ENCODE results near the gene POGLUT3.

DNA sequence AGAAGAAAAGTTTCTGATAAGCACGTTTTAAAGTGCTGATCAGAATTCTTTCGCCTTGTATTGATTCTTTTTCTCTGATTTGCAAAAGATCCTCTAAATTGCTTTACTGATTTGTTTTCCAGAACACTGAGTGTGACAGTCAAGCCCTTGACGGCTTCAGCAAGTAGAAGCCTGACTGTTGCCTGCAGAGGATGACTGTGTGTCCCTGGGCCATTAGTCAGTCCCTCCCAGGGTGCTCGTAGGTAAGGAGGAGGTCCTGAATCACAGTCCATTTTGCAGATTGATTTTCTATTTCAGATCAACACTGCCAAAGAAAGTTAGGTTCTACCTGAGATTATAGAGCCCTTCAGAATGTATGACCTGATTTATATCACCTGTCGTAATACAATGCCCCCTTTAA is 38.6 kb upstream of the POGLUT3 start:
- TF ChIP-seq, protein P1, sequence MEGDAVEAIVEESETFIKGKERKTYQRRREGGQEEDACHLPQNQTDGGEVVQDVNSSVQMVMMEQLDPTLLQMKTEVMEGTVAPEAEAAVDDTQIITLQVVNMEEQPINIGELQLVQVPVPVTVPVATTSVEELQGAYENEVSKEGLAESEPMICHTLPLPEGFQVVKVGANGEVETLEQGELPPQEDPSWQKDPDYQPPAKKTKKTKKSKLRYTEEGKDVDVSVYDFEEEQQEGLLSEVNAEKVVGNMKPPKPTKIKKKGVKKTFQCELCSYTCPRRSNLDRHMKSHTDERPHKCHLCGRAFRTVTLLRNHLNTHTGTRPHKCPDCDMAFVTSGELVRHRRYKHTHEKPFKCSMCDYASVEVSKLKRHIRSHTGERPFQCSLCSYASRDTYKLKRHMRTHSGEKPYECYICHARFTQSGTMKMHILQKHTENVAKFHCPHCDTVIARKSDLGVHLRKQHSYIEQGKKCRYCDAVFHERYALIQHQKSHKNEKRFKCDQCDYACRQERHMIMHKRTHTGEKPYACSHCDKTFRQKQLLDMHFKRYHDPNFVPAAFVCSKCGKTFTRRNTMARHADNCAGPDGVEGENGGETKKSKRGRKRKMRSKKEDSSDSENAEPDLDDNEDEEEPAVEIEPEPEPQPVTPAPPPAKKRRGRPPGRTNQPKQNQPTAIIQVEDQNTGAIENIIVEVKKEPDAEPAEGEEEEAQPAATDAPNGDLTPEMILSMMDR (IDR thresholded peaks at IDR 0.05; ENCODE audit: insufficient read depth, low read length), result no peak
- TF ChIP-seq, protein P2, sequence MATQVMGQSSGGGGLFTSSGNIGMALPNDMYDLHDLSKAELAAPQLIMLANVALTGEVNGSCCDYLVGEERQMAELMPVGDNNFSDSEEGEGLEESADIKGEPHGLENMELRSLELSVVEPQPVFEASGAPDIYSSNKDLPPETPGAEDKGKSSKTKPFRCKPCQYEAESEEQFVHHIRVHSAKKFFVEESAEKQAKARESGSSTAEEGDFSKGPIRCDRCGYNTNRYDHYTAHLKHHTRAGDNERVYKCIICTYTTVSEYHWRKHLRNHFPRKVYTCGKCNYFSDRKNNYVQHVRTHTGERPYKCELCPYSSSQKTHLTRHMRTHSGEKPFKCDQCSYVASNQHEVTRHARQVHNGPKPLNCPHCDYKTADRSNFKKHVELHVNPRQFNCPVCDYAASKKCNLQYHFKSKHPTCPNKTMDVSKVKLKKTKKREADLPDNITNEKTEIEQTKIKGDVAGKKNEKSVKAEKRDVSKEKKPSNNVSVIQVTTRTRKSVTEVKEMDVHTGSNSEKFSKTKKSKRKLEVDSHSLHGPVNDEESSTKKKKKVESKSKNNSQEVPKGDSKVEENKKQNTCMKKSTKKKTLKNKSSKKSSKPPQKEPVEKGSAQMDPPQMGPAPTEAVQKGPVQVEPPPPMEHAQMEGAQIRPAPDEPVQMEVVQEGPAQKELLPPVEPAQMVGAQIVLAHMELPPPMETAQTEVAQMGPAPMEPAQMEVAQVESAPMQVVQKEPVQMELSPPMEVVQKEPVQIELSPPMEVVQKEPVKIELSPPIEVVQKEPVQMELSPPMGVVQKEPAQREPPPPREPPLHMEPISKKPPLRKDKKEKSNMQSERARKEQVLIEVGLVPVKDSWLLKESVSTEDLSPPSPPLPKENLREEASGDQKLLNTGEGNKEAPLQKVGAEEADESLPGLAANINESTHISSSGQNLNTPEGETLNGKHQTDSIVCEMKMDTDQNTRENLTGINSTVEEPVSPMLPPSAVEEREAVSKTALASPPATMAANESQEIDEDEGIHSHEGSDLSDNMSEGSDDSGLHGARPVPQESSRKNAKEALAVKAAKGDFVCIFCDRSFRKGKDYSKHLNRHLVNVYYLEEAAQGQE (IDR thresholded peaks at IDR 0.05; ENCODE audit: insufficient replicate concordance, low read depth), result no peak
- TF ChIP-seq POLR2AphosphoS5 (IDR thresholded peaks at IDR 0.05; ENCODE audit: low read depth) (no peak), SPI1 (IDR thresholded peaks at IDR 0.05; ENCODE audit: borderline replicate concordance, low read depth) (no peak), GABPA (IDR thresholded peaks at IDR 0.05; ENCODE audit: low read depth) (no peak)
